ENCODE data around the gene RANGAP1.
"Not testable (repeated sequence)": the region's sequence is repeated elsewhere in the genome, so short reads cannot be mapped to it uniquely, and the experiment has no call there.

RANGAP1 gene

GRCh38 chr22:41301085-41302020 lies 15.4 kb upstream of the RANGAP1 start, which contains the start of gene ZC3H7B:
ZC3H7B (plus strand) TSS chr22:41301525; CDS start chr22:41320661, 19,136 bp downstream.
- DNase-seq = peak; percentile 84

GRCh38 chr22:41300661-41301060 lies 14.7 kb upstream of the RANGAP1 start:
- no peak for DNase-seq

- DNase-seq = no peak
These were observed 11.1 kb upstream of the RANGAP1 start for GRCh38 chr22:41296826-41297667.

DNA sequence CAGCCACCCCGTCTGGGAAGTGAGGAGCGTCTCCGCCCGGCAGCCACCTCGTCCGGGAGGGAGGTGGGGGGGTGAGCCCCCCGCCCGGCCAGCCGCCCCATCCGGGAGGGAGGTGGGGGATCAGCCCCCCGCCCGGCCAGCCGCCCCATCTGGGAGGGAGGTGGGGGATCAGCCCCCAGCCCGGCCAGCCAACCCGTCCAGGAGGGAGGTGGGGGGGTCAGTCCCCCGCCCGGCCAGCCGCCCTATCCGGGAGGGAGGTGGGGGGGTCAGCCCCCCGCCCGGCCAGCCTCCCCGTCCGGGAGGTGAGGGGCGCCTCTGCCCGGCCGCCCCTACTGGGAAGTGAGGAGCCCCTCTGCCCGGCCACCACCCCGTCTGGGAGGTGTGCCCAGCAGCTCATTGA lies 8.8 kb upstream of the RANGAP1 start:
- DNase-seq = not testable (repeated sequence)

DNA sequence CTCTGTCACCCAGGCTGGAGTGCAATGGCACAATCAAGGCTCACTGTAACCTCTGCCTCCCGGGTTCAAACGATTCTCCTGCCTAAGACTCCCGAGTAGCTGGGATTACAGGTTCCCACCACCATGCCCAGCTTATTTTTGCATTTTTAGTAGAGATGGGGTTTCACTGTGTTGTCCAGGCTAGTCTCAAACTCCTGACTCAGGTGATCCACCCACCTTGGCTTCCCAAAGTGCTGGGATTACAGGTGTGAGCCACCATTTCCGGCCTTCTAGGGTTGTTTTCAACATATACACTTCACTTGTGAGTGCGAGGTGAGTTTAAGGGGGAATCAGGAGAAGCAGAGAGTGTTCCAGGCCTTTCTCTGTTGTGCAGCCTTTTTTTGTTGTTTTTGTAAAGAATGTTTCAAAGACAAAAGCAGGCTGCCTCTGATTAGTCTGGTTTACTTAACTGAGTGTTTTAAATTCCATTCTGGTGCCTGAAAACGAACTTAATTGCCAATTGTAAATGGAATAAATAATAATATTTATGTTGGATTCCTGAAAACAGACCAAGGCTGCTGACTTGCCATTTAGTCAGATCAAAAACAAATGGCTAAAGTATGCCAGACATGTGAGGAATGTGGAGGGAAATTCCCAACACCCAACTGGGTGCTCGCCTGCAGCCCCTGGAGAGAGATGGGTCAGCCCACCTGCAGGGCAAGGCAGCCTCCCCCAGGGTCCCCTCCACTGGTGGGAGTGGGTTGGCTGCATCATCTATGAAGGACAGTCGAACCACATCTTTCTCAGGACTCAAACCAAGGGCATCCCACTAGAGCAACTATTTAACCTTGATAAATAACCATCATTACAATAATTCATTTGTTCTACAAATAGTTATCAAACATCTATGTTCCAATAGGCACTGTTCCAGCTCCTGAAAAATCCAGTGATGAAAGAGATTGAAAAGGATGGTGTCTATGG lies 4.6 kb upstream of the RANGAP1 start:
- peak; percentile 25 for DNase-seq

- no peak for DNase-seq
These were observed 3.7 kb upstream of the RANGAP1 start for GRCh38 chr22:41289671-41290070.

DNA sequence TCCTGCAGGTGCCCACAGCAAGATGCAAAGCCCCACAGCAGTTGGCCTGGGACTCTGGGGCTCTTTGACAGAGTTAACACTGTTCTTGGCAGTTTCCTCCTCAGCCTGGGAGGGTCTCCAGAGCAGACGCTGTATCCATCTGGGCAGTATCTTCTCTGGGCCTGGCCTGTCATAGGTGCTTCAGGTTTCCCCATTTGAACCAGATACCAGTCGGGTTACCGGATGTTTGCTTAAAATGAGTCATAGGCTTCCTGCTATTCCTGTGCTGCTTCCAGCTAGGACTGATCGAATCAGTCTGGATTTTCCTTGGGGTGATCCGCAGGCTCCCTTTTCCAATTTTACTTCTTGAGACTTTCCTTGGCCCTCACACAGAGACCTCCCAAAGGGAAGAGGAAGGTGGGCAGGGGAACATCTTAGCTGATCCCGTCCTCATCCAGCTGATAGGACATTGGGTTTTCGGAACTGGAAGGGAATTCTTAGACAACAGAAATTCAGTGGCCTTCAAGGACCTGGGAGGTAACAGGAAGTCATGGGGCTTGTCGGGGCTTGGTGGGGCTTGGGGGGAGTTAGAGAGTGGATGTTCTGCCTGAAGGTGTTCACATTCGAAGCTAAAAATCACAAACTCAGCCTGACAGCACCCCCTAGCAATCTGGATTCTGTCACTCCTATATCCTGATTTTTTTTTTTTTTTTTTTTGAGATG lies 2.4 kb upstream of the RANGAP1 start:
- no peak for DNase-seq

DNA sequence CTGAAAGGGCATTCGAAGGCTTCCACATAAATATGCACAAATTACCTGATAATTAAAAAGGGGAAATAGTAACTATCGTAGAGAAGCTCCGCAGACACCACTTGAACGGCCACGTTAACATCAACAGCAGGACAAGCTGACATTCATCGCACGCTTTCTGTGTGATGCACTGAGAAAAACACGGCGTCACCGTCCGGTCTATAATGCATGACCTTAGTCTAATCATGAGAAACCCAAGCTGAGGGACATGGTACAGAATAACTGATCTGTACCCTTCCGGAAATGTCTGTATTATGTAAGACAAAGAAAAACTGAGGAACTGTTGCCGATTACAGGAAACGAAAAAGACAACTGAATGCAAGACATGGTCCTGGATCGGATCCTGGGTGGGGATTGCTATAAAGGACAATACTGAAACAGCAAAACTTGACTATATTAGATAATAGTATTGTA lies 678 bp upstream of the RANGAP1 start:
- no peak for DNase-seq

DNA sequence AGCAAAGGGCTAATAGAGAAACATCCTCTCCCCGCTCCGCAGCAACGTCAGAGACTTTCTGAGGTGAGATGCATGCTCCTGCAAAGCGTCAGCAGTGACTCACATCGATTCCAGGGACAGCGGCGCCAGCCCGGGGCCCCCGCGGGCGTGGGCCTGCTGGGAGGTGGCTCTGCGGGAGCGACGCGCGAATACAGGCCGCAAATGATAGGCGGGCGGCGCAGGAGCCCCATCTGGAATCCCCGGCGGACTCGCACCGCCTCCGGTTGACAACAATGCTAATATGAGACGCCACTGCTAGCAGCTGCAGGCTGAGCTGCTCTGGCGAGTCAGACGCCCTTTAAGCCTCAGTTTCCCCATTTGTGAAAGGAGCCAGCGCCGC lies 557 bp downstream of the RANGAP1 start:
- DNase-seq = no peak

GRCh38 chr22:41284465-41284864 lies 1.5 kb downstream of the RANGAP1 start:
- DNase-seq = no peak

DNA sequence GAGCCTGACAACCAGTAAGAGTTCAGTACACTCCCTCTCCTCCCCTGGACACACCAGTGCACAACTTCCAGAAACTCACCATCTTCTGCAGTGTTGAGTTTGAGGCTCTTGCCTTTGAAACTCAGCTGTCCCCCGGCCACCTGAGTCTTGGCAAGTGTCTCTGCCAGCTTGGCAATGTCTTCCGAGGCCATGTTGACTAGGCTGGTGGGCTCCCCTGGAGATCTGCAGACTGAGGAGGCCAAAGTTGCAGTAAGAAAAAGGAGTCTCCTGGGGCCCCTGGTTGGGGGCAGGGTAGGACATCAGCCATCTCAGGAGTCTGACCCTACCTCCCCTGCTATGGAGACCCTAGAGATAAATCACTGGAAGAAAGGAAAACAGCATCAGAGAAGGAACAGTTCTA lies 5.1 kb downstream of the RANGAP1 start:
- DNase-seq = no peak

DNA sequence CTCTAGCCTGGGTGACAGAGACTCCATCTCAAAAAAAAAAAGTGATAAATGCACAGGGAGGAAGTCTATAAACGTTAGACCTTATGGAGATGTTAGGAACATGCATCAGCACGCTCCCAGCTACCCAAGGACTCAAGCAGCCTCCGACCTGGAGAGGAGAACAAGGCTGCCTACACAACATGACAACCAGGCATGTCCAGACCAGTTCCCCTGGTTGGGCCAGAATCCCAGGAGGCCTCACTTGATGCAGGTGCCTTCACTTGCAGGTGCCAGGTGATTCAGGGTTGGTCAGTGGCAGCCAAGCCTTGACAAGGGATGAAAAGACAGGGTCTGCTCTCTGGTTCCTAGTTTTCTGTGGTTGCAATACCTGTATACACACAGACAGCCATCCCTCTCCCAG lies 5.9 kb downstream of the RANGAP1 start:
- no peak for DNase-seq

DNA sequence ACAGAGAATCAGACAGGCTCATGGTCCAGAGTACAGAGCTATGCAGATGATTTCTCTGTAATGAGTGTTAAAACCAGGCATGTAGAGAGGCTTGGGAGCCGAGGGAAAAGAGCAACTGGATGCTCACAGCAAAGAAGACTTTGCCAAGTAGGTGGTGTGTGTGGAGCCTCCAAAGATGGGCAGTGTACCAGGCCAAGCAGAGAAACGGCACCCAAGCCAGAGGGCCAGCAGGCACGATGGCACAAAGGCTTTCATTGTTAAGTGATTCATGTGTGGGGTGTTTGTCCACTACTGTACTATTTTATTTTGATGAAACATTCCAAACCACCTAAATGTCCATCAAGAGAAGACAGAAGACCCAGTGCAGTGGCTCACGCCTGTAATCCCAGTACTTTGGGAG lies 11.1 kb downstream of the RANGAP1 start:
- DNase-seq = no peak

DNA sequence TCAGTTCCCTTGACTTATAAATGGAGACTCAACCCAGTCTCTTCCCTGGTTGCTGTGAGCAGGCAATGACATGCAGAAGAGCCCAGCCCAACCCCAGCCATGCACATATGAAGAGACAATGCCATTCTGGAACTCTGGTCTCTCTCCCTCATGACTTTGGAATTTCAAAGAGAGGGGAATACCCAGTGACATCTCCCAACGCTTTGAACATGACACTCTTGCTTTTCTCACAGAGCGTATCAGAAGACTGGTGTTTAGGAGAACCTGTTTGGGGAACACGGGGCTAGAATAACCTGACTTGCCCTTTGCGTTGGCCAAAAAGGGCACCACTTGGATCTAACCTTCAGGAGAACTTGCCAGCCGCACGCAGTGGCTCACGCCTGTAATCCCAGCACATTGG lies 12.9 kb downstream of the RANGAP1 start:
- no peak for DNase-seq

DNA sequence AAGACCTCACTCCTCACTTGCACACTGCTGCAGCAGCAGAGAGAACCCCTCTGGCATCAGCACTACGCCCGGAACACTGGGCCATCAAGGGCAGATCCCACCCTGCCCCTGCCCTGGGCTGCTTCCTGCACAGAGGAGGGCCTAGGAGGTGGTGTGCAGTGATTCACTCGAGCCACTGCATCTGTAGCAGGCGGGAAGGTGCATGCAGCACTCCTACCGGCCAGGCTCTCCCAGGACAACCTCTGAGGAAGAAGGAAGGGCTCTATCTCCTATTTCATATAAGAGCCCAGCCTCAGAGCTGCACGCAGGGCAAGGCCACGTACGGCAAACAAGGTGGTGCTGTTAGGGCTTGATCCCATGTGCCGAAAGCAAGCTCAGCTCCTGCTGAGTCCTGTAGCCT lies 14.2 kb downstream of the RANGAP1 start:
- DNase-seq = no peak

GRCh38 chr22:41267958-41268357 lies 18.0 kb downstream of the RANGAP1 start:
- DNase-seq = no peak

DNA sequence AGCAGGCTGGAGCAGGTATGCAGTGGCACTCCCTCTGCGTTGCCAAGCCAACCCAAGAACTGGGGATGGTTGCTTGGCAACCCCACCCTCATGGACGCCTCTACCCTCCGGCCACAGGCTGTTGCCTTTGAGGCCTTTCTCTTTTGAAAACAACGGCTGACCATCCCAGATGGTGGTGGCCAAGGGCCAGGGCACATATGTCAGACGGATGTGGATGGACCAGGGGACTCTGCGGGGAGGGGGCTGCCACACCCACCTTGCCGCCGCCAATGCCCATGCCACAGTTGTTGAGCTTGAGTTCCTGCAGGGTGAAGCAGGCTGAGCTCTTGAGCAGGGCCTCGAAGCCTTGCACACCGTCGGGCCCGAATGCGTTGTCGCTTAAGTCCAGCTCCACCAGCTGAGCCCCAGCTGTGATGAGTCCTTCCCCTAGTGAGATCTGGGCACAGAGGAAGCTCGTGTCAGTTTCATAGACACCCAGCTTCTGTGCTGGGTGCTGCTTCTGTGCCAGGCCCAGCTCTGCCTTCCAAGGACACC lies 21.5 kb downstream of the RANGAP1 start:
- no peak for DNase-seq

DNA sequence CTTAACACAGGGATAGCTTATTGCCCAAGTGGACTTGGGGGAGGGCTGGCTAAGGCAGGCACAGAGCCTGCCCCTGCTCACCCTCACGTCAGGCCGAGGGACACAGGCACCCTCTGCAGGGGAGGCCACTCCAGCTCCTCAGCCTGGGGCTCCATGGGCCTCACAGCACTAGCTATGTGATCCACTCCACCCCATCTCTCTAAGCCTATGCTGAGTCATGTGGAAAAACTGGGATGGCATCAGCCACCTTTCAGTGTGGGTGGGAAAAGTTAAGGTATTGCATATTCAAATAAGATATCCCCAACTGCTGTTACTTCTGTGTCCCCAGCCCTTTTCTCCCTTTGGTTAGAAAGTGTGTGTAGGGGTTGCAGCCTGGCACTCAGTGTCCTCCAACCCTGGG lies 22.3 kb downstream of the RANGAP1 start:
- no peak for DNase-seq

GRCh38 chr22:41262250-41262765 lies 23.7 kb downstream of the RANGAP1 start:
- DNase-seq = no peak

DNA sequence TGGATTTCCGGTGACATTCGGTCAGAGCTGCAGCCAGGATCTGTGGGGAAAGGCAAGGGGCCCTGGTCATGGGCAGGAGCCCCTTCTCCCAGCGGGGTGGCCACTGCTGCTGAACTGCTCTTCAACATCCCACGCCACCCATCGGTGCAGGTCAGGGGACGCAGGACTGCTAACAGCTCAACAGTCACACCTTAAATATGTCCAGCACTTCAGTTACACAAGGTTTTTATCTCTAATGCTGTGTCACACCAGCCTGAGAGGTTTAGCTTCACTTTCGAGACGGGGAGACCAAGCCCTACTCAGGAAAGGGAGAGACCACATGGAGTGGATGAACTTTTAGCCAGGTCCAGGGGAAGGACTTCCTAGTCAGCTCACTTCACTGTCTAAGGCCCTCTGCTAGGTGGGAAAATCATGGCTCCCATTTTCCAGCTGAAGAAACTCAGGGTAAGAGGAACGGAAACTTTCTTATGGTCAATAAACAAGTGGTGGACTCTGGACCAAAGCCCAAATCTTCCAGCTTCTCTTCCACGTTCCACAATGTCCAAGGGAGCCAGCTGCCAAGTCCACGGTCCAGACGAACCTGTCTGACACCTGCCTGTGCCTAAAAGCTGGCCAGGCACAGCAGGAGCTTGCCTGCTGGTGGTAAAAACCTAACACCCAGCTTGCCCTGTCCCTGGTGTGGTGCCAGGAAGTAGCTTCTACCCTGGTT lies 24.3 kb downstream of the RANGAP1 start:
- no peak for DNase-seq
